A673 (cell line): Measurements from ENCODE around the gene WFDC12. TPM values are rescaled to one million over a fixed set of nuclear protein-coding genes. Genes with fewer than 3 reads are reported as not detected.

Experiments
- Bru-seq: library from RNA; stranded (reverse); fragments of 400-500 nt; gene quantifications from one replicate; lab custom pipeline; 2021; lab: Mats Ljungman, UMichigan
- BruChase-seq, 2 experiments: library from RNA; stranded (reverse); fragments of 400-500 nt; gene quantifications; one replicate each; lab custom pipeline; 2021; lab: Mats Ljungman, UMichigan
- BruUV-seq: library from RNA; stranded (reverse); fragments of 400-500 nt; replicated peaks from 2 replicates; lab custom pipeline; 2021; lab: Mats Ljungman, UMichigan
- CTCF ChIA-PET: fragments of 300-600 bp; sonication (Branson Sonifier 250); formaldehyde crosslinking; loops from one replicate; lab custom pipeline; 2022; ENCODE audit warnings: antibody characterized with exemption; lab: Charles Lee
- POLR2A ChIA-PET: fragments of 300-600 bp; sonication (Branson Sonifier 250); formaldehyde crosslinking; loops from one replicate; lab custom pipeline; 2022; ENCODE audit warnings: antibody characterized with exemption; ENCODE audit not compliant: low non-redundant PET; lab: Charles Lee
- DNase-seq: peaks from one replicate; pipeline ENCODE4 v3.0.0-alpha.2; 2015; ENCODE audit warnings: low spot score
- H3K27ac ChIP-seq: fragments of 200-600 bp; sonication (generic); 2 replicates; pipeline ENCODE4 v1.5.1; 2016; ENCODE audit warnings: mixed run types, low read depth, mild to moderate bottlenecking, mixed read lengths, antibody characterized with exemption, low read length; ENCODE audit not compliant: poor library complexity, severe bottlenecking
- H3K27me3 ChIP-seq: fragments of 200-600 bp; sonication (generic); replicated peaks from 2 replicates; pipeline ENCODE4 v1.6.1; 2017; ENCODE audit warnings: mixed run types, low read depth, mild to moderate bottlenecking, mixed read lengths, antibody characterized with exemption, low read length; ENCODE audit not compliant: insufficient read depth, poor library complexity
- H3K36me3 ChIP-seq: fragments of 200-600 bp; sonication (generic); 2 replicates; pipeline ENCODE4 v1.6.1; 2016; ENCODE audit warnings: mixed run types, mild to moderate bottlenecking, mixed read lengths, antibody characterized with exemption, low read length; ENCODE audit not compliant: insufficient read depth, poor library complexity, severe bottlenecking
- H3K4me1 ChIP-seq: fragments of 200-600 bp; sonication (generic); 2 replicates; pipeline ENCODE4 v1.6.1; 2017; ENCODE audit warnings: mixed run types, mild to moderate bottlenecking, mixed read lengths, antibody characterized with exemption, low read length; ENCODE audit not compliant: insufficient read depth, poor library complexity, severe bottlenecking
- H3K4me3 ChIP-seq: fragments of 200-600 bp; sonication (generic); 2 replicates; pipeline ENCODE4 v1.5.1; 2016; ENCODE audit warnings: low read depth, mixed run types, mild to moderate bottlenecking, mixed read lengths, low read length; ENCODE audit not compliant: poor library complexity, severe bottlenecking
- H3K9me3 ChIP-seq: fragments of 200-600 bp; sonication (generic); 2 replicates; pipeline ENCODE4 v1.6.1; 2016; ENCODE audit warnings: mixed run types, low read depth, mild to moderate bottlenecking, mixed read lengths, antibody characterized with exemption, low read length; ENCODE audit not compliant: poor library complexity, severe bottlenecking
- CTCF ChIP-seq: fragments of 300-800, 200-600 bp; sonication (generic); conservative IDR thresholded peaks from 2 replicates; pipeline ENCODE4 v1.5.1; 2017; ENCODE audit warnings: low read depth, mild to moderate bottlenecking, antibody characterized with exemption, low read length, moderate library complexity, mixed read lengths
- EZH2 ChIP-seq: fragments of 200-600 bp; sonication (generic); IDR thresholded peaks from 2 replicates; pipeline ENCODE4 v1.6.1; 2017; ENCODE audit warnings: borderline replicate concordance, low read depth, mild to moderate bottlenecking, mixed read lengths, antibody characterized with exemption, low read length; ENCODE audit not compliant: poor library complexity, severe bottlenecking
- intact Hi-C: fragments of 100-400 bp; cut with micrococcal nuclease; formaldehyde crosslinking; loops from one replicate; pipeline ENCODE4 v1.10.0; 2022; ENCODE audit not compliant: unreplicated experiment
- long read RNA-seq: library from polyadenylated mRNA; stranded (forward); transcript quantifications from one replicate; pipeline ENCODE4 v2.0.0, GENCODE V29; 2022
- total RNA-seq: library from RNA; stranded (reverse); gene quantifications from 2 replicates; pipeline ENCODE4 v1.2.3, GENCODE V29; 2021

WFDC12 gene
- not detected in 2 replicates for total RNA-seq
- Bru-seq, nascent RNA = not detected
- not detected for BruChase-seq, experiment 1, labeled RNA remaining after a 2-hour chase
- not detected for BruChase-seq, experiment 2, labeled RNA remaining after a 6-hour chase
- long read RNA-seq = 0 reads

DNA sequence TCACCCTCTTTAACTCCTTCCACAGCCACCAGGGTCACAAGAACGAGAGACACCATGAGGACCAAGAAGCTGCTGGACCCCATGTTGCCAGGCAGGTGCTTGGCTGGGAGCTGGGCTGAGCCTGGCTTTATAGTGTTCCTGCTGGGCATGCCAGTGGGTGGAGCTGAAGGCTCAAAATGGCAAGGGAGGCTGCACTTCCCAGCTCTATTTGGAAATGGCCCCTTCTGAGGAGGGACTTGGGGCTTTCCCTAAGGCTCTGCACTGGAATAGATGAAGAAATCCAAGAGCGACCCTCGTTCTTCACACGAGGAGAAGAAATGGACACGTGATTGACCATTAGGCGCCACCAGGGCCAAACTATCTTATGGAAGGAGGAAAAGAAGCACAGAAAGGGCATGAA is at the start of gene WFDC12:
Gene WFDC12 (minus strand): TSS at position 101 of the 400 bp plus-strand sequence. CDS start 18 bp downstream, at position 83.
- H3K4me3 ChIP-seq = no peak within 1 kb of the TSS
- H3K4me1 ChIP-seq = no peaks in the 10 kb centered on the region
- no peak within 1 kb of the TSS for H3K27ac ChIP-seq
- H3K9me3 ChIP-seq = no peaks in the 10 kb centered on the region
- intact Hi-C loops = no loop called here
- BruUV-seq = no TSS peak
- TF ChIP-seq EZH2 (no peak), CTCF (no peak)
- no peak for DNase-seq
- no peaks in the 10 kb centered on the region for H3K36me3 ChIP-seq
- peaks cover 4% of the 10 kb centered on the region for H3K27me3 ChIP-seq
- POLR2A ChIA-PET = no interaction called here
- CTCF ChIA-PET = interaction anchor here (0.7 kb wide), 1 partner anchor 188 kb away, joined by 5 read pairs; no protein-coding TSS in a partner anchor

GRCh38 chr20:45173522-45173921 is 49.3 kb upstream of the WFDC12 start:
- POLR2A ChIA-PET = no interaction called here
- no TSS peak for BruUV-seq
- TF ChIP-seq CTCF (no peak), EZH2 (no peak)

DNA sequence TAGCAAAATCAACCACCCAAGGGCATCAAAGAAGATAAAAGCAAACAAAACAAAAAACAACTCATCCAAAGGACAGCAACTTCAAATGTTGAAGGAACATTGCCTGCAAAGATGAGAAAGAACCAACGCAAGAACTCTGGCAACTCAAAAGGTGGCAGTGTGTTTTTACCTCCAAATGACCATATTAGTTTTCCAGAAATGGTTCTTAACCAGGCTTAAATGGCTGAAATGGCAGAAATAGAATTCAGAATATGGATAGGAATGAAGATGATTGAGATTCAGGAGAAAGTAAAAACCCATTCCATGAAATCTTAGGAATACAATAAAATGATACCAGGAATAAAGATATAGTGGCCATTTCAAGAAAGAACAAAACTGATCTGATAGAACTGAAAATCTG is 40.6 kb upstream of the WFDC12 start:
- no peaks in the 10 kb centered on the region for H3K9me3 ChIP-seq
- no peak overlapping the region for H3K27ac ChIP-seq
- no peak overlapping the region for H3K4me3 ChIP-seq
- H3K4me1 ChIP-seq = no peaks in the 10 kb centered on the region
- no TSS peak for BruUV-seq
- intact Hi-C loops = no loop called here
- TF ChIP-seq EZH2 = no peak
- TF ChIP-seq CTCF = no peak
- ChIA-PET POLR2A (no interaction called here), CTCF (no interaction called here)
- no peak for DNase-seq
- H3K27me3 ChIP-seq = peaks cover 3% of the 10 kb centered on the region
- no peaks in the 10 kb centered on the region for H3K36me3 ChIP-seq

More at GRCh38 chr20:45173522-45173921, 49.3 kb upstream of the WFDC12 start:
- no peak overlapping the region for H3K27ac ChIP-seq
- peaks cover 16% of the 10 kb centered on the region for H3K4me1 ChIP-seq
- no peaks in the 10 kb centered on the region for H3K36me3 ChIP-seq
- no peak overlapping the region for H3K4me3 ChIP-seq
- no peaks in the 10 kb centered on the region for H3K27me3 ChIP-seq
- H3K9me3 ChIP-seq = no peaks in the 10 kb centered on the region
- CTCF ChIA-PET = no interaction called here
- intact Hi-C loops = no loop called here
- DNase-seq = no peak
